OCI-M1 (cell line): Measurements from ENCODE around the gene ITGB7.

ENCODE experiments used
- DNase-seq: peaks from one replicate; lab custom pipeline; 2025; lab: John Stamatoyannopoulos, UW

ITGB7 gene

DNA sequence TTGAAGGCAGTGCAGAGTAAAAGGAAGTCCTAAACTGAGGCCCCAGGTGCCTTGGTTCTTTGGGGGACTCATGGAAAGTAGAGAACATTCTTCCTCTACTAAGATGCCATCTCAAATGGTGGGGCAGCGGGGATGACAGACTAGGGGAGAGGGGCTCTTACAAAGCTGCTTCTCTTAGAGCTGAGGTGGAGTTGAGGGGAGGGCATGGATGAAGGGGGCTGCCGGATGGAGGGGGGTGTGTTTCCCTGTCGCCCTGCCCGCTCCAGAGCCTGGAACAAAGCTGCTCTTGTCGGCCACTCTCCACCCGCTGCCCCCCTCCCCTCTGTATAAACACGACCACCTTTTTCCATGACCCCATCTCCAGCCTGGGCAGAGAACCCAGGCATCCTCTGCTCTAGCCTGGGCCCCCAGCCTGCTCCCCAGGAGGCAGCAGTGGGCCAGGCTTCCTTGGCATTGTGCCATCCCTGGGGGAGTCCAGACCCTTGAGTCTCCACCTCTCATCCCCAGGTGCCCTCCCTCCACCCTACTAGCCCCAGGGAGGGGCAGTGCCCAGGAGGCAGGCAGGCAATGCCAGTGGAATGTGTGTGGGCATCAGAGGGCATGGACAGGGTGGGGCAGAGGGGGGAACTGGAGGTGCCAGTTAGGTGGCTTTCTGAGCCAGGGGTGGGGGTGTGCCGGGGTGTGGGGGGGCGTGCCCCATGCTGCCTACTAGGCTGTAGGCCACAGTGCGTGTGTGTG is 23.2 kb upstream of the ITGB7 start:
- DNase-seq, result no peak

DNA sequence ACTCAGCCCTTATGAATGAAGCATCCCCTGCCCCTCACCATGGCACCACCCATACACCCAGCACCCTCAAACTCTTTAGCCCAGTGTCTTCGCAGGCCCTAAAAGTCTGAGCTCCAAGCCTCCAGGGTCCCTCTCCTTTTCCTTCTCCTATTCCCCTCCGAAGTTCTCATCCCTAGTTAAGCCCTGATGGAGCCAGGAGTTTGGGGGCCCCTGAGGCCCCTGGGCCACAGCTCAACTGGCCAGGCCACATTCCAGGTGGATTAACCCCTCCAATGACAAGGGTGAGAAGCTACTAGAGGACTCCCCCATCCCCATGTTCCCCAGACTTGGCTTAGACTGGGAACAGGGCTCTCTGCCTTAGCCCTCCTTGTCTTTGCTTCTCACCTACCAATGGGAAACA is 22.4 kb upstream of the ITGB7 start:
- no peak for DNase-seq

DNA sequence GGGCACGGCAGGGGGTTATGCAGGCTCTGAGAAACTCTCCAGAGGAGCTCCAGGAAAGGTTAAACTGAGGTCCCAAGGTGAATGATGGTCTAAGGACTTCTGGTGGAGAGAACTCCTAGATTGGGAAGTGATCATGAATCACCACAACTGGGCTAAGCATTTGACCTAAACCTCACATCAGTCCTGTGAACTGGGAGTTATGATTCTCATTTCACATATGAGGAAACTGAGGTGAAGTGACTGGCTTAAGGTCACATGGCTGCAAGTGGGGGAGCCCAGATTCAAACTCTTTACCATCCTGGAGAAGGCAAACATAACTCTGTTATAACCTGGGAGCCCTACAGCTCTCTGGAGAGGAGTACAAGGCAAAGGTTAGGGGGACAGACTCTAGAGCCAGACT is 20.8 kb upstream of the ITGB7 start:
- no peak for DNase-seq

DNA sequence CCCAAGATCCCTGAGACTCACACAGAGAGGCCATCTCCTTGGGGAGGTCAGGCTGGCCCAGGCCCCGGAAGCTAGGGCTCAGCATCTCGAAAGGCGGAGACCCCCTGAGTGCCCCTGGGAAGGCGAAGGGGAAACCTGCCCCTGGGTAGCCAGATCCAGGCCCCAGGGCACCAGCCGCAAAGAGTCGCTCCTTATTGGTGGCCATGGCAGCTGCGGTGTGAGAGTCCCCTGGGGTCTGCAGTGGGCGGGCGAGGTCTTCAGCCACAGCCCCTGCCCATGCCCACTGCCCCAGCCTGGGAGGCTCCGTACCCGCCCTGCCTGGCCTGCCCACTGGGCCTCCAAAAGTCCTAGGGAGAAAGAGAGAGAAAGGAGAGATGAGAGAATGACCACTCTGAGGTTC is 20.3 kb upstream of the ITGB7 start:
- no peak for DNase-seq

DNA sequence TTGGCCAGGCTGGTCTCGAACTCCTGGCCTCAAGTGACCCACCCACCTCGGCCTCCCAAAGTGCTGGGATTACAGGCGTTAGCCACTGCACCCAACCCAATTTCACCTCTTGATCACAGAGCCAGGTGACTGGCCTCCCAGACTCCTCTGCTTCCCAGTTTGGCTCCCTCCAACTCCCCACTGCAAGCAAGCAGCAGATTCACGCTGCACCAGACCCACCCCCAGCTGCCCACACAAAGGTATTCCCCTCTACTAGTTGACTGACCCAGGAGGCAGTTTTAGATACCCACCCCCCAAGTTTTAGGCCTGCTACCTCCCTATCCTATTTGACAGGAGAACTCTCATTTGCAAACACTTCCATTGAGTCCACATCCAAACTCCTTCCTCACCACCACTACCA is 19.8 kb upstream of the ITGB7 start:
- DNase-seq, result no peak

DNA sequence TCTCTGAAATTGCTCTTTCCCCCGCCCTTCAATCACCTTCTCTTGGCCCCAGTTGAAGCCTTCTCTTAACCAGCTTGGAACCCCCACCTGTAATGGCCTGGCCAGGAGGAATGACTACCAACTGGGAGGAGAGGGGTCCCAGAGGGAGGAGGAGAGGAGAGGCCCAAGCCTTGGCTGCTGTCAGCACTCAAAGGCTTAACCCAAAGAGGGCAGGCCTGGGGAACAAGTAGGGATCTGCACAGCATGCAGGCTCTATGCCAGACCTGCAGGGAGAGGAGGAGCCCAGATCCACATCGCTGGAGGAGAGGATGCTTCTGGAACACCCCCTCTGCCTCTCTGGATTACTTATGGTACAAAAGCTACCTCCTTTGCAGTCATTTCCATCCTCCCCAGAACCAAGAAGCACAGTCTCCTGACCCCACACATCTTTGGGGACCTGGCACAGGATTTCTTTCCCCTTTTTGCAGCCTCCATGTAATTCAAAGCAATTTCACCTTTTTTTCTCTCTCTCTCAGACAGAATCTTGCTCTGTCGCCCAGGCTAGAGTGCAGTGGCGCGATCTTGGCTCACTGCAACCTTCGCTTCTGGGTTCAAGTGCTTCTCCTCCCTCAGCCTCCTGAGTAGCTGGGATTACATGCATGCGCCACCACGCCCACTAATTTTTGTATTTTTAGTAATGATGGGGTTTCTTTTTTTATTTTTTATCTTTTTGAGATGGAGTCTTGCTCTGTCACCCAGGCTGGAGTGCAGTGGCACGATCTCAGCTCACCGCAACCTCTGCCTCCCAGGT is 18.8 kb upstream of the ITGB7 start:
- DNase-seq, result no peak

DNA sequence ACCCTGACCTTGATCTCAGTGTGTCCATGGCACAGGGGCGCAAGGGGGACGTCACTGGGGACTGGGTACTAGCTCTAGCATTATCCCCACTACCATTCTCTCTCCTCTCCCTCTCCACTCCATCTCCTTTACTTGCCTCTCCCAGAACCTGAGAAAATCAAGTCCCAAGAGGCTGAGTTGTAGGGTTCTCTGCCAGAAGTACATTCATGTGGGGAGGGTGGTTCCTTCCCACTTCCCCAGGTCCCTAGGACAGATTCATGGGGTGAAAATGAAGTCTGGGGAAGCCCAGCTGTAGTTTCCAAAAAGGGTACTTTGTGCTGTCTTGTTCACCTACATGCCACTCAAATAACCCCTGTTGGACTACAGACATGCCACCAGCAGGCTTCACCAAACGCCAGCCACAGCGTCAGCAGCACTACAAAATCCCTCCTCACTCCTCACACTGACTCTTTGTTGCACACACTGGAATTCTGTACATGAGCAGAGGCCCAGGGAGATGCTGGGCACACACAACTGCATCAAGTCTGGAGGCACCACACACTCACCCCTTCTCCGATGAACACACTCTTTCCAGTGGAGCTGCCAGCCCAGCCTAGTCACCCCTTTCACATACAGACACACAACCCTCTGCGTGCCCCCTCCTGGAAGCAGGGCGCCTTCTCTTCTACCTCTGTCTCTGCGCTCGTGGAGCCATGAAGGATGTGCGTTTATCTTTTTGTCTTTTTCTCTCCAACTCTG is 18.0 kb upstream of the ITGB7 start:
- no peak for DNase-seq

DNA sequence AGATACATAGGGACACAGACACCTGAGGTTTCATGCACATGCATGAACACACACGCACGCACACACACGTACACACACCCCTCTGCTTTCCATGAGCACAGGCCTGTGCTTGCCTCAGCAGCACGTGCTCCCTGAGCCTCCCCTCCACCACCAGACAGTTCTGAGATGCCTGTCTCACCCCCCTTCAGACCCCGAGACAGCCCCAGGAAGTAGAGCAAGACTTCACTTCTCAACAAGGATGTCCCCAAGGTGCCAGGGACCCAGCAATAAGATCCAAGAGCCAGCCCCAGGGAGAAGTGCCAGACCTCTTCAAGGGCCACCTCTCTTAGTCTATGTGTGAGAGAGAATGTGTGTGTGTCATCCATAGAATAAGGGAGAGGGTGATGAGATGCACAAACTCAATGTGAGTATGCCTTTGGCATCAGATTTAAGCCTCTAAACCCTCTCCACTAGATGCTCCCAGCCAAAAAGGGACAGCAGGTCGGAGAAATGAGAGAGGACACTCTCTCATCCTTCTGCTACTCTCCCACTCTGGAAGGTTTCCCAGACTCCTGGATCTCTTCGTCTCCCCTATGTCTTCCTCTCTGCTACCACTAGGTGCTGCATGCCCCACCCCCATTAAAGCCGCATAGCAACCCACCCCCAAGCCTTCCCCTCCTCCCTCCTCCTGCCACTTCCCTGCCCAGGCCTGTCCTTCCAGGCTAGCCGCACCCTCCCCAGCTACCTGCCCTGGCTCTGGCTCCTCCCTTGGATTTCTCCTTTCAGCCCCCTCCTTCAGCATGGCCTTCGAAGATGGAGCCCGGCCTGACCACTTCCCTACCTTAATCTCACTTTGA is 17.2 kb upstream of the ITGB7 start:
- DNase-seq, result no peak

DNA sequence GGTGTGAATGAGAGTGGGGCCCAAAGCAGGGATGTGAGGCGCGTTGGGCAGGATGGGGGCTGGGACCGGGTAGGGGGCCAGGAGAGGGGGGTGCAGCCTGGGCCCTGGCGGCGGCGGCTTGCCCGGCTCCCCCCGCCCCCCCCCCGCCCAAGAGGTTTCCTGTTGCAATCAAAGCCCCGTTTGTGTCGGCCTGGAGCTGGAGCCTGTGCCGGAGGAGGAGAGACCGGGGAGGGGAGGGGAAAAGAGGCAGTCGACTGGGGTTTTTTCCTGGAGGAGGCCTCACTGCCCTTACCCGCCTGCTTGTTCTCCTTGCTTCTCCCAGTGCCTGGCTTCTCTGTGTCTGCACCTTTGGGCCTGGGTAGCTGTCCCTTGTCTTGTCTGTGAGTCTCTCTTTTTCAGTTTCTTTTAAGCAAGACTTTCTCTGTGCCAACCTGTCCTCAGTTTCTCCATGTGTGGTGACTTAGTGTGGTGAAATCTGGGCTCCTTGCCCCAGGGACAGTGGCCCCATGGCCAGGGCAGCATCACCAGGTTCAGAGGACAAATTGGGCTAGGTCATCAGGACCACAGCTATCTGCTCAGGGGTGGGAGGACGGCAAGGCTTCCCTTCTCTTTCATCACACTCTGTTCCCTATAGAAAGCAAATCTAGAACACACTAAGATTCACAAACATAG is 16.5 kb upstream of the ITGB7 start:
- DNase-seq, result no peak

DNA sequence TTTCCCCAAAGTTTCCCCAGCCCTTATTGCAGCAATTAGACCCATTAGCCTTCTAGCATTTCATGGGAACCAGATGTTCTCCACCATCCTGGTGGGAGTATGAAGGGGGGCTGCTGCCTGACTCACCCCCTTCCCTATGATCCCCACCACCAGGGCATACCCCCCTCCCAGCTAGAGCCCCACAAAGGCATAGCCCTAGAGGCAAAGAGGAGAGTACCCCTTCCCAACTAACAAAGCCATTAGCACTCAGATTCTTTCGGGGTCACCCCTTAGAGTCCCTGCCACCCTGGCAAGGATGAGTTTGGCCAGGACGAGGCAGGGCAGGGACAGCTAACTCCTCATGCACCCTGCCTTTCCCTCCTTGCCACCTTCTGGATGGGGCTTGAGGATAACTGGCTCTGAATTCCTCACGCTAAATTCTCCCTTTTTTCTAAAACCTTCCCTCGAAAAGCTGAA is 15.8 kb upstream of the ITGB7 start:
- DNase-seq, result no peak

DNA sequence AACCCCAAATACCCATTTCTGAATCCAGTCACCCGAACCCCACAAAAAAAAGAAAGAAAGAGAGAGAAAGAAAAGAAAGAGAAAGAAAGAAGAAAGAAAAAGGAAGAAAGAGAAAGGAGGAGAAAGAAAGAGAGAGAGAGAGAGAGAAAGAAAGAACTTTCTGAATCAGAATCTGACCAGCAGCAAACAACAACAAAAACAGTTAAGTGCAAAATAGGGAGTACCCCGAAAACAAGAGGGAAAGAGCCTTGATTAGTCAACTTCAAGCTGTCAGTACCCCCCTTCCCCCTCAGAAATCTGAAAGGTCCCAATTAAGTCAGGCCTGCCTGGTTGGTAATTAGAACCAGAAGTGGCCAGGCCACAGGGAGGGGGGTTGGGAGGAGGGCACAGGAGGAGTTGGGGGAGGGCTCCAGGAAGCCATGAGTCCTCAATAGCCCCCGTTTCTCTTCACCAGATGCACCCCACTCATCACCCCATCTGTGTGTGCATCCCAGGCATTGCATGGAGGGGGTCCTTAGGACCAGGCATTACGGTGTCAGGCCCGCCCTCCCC is 15.2 kb upstream of the ITGB7 start:
- no peak for DNase-seq

DNA sequence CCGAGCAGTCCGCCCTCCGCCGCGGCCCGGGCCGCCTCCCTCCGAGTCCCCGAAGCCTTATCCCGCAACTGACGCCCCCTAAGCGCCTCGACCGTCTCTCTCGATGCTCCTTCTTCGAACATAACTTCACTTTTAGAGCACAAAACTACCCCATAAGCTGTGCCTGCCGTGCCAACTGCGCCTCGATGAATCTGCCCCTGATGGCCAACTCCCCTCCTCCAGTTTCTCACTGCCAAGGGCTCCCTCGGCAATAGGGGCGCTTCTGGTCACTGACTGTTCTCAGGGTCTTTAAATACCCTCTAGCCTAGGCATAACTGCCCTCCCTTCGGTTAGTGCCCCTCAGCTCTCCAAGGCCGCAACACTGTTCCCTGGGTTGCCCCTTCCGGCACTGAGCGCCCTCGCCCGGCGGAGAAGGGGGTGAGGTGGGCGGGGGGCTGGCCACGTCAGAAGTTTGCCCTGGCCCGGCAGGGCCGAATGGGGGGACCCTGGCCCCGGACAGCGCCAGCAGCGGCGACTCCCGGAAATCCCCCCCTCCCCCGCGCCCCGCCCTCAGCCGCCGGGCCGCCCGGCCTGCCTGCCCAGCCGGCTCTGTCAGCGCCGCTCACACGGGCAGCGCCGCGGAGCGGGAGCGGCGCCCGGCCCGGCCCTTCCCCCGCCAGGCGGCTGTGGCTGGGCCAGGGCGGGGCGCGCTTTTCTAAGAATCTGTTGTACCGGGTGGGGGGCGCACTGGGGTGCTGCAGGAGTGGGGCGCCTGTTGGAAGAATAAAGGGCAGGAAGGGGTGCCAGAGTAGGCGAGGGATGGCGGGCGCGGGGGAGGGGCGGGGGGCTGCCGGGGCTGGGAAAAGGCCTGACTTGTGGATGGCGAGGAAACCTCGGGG is 14.4 kb upstream of the ITGB7 start:
- peak; percentile 78 for DNase-seq

DNA sequence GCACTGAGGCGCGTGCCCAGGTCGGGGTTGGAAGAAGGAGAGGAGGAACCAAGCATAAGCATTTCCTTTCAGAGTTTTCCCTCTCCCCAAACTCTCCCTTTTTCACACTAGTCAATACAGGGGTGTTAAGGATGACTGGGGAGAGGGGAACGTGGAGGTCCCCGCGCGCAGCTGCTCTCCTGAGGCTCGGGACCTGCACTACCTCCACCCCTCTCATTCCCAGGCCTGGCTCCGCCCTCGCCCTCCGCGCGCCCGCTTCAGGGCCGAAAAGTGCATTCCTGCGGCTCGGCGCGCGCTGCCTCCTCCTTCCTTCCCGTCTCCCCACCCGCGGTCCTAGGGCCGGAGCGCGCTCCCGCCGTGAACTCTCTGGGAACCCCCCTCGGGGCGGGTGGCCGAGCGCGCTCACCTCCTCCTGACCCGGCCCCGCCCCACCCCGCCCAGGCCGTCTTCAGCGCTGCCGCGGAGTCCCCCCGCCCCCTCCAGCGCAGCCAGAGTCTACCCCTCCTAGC is 13.7 kb upstream of the ITGB7 start:
- peak; percentile 92 for DNase-seq

DNA sequence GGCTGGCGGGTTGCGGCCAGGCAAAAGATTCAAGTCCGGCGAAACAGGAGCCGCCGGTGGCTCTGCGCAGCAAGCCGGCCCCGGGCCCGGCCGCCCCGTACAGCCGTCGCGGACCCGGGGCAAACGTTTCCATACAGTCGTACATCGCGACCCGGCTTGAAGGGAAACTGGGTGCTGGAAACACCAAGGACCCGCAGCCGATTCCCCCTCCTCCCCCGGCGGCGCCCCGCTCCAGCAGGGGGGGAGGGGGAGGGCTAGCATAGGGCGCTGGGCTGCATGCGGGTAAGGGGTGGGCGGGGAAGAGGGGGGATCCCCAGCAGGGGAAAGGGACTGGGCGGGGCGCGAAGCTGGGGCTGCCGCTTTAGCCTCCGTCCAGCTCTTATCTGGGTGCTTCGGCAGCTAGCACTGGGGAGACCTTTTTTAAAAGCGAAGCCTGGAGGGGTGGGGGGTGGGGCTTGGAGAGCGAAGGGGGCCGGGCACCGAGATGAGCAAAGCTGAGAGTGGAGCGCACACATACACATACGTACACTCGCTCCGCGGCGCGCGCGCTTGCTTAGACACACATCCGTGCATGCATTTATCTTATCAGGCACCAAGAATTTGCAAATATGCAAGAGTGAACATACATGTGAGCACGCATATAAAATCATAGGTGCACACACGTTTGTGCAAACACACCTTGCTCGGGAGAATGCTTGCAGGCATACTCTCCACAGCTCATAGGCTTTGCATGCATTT is 13.1 kb upstream of the ITGB7 start:
- peak; percentile 85 for DNase-seq

DNA sequence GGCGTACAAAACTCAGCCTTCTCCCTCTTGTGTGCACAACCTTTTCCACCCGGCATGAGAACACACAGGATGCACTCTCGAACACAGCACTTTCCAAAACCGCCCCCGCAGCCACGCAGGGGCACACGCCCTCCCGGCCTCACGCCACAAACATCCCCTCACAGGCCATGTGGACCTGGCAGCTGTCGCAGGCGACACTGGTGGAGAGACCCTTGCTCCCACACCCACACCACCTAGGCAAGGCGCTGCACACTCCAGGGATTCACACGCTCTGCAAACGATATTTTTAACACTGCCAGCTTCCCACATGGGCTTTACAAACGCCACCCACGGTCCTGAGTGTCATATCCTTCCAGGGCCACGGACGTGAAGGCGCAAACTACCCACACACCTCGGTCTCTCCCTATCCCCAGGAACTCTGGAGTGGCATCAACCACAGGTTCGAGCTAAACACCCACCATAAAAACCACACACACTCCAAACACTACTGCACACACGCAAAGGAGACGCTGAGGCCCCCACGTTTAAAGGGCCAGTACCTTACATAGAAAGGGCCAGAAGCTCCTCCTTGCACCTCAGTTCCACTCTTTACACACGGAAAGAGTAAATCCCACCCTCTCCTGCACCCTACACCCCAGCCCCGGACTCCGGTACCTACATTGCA is 12.4 kb upstream of the ITGB7 start:
- peak; percentile 67 for DNase-seq

DNA sequence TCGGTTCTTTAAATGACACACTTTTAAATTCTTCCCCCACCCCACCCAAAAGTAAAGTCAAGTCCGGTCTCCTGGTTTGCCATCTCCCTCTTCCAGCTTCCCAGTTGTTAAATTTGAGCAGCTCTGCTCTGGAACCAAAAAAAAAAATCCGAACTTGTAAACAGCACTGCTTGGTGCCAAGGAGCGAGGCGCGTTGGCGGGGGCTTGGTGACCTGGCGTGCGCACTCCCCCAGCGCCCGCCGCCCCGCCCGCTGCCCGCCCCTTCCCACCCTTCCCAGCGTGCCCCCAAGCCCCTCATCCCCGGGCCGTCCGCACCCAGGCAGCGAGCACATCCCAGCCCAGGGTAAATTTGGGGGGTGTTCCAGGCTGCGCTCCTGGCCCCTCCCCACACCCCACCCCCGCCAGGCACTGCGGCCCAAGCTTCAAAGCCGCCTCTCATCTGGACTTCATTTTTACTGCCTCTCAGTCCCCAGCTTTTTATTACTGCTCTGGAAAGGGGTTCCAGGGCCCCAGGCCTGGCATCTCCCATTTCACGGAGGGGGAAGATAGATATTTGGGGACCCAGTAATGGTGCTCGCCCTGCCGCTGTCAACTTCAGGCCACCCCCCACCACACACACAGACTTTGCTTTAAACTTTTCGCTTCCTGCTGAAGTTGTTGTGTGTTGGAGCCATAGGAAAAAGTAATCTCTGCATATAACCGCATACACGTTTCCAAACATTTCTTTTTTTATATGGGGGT is 11.7 kb upstream of the ITGB7 start:
- DNase-seq, result no peak

DNA sequence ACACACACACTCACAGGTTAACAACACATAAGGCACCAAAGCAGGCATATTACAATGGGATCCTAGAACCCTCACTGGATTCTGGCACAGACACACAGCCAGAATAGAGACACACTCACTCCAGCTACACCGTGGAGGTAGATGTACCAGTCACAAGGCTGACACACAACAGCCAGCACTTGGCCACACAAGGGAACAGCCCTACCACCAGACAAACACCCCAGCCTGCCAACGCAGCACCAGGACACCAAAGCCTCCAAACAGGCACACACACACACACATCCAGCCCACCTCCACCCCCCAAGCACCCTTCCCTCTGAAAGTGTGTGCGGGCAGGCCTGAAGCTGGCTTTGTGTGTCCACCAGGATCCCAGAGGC is 10.9 kb upstream of the ITGB7 start:
- no peak for DNase-seq
